HEK293 (cell line): Measurements from ENCODE around the gene MTMR10.

Source experiments
- CTCF ChIA-PET: fragments of 350-600 bp; formaldehyde crosslinking; extraction: SDS; loops from one replicate; lab custom pipeline; 2021; ENCODE audit warnings: antibody characterized with exemption; lab: Yijun Ruan, JAX
- POLR2A ChIA-PET: fragments of 300-600 bp; formaldehyde crosslinking; extraction: SDS; loops from one replicate; lab custom pipeline; 2020; ENCODE audit warnings: antibody characterized with exemption, inconsistent platforms; lab: Yijun Ruan, JAX
- H3K27ac ChIP-seq: fragments of 200-500 bp; sonication (Bioruptor generic); 2 replicates; pipeline ENCODE4 v1.5.1; 2014; ENCODE audit warnings: low read depth, low read length, control low read depth, inconsistent platforms; ENCODE audit errors: extremely low read depth
- H3K36me3 ChIP-seq, 2 experiments: fragments of 200-500 bp in 1 of 2; sonication (Bioruptor generic) in 1 of 2; 1 replicate in 1 of 2; 2 replicates in 1 of 2; pipeline ENCODE4 v1.5.1; 2014 to 2017; ENCODE audit warnings: inconsistent platforms in 2 of 2, low read length in 2 of 2; ENCODE audit not compliant: control insufficient read depth in 2 of 2, insufficient read depth in 1 of 2
- H3K4me1 ChIP-seq: fragments of 200-500 bp; sonication (Bioruptor generic); 2 replicates; pipeline ENCODE4 v1.5.1; 2014; ENCODE audit warnings: mild to moderate bottlenecking, low read length, inconsistent platforms; ENCODE audit not compliant: control insufficient read depth, insufficient read depth
- H3K4me3 ChIP-seq: 2 replicates; pipeline ENCODE4 v1.5.1; 2011; ENCODE audit warnings: low read depth, mild to moderate bottlenecking, control low read depth, low read length, moderate library complexity
- H3K9me3 ChIP-seq: fragments of 200-500 bp; sonication (Bioruptor generic); 2 replicates; pipeline ENCODE4 v1.5.1; 2014; ENCODE audit warnings: low read depth, low read length, inconsistent platforms; ENCODE audit not compliant: control insufficient read depth, insufficient read depth
- BCL11A ChIP-seq: fragments of 450-650 bp; formaldehyde crosslinking; IDR thresholded peaks from 2 replicates; pipeline ENCODE4 v1.5.1; 2016; ENCODE audit warnings: low read depth, missing biosample characterization, missing genetic modification characterization
- EGR2 ChIP-seq: fragments of 450-650 bp; formaldehyde crosslinking; IDR thresholded peaks from 2 replicates; pipeline ENCODE4 v1.5.1; 2016; ENCODE audit warnings: low read depth, missing biosample characterization, missing genetic modification characterization
- GLIS1 ChIP-seq: fragments of 450-650 bp; formaldehyde crosslinking; IDR thresholded peaks from 2 replicates; pipeline ENCODE4 v1.5.1; 2016; ENCODE audit warnings: missing biosample characterization, missing genetic modification characterization
- PRDM1 ChIP-seq: fragments of 450-650 bp; formaldehyde crosslinking; IDR thresholded peaks from 2 replicates; pipeline ENCODE4; 2016; ENCODE audit warnings: missing biosample characterization, missing genetic modification characterization
- REPIN1 ChIP-seq: fragments of 450-650 bp; formaldehyde crosslinking; IDR thresholded peaks from 2 replicates; pipeline ENCODE4 v1.5.1; 2017; ENCODE audit warnings: missing biosample characterization, missing genetic modification characterization, low read depth
- REST ChIP-seq: fragments of 450-650 bp; formaldehyde crosslinking; IDR thresholded peaks from 2 replicates; pipeline ENCODE4 v1.5.1; 2016; ENCODE audit warnings: missing biosample characterization, missing genetic modification characterization
- SP7 ChIP-seq: fragments of 450-650 bp; formaldehyde crosslinking; IDR thresholded peaks from 2 replicates; pipeline ENCODE4 v1.5.1; 2016; ENCODE audit warnings: missing biosample characterization, missing genetic modification characterization
- ZFP3 ChIP-seq: fragments of 450-650 bp; formaldehyde crosslinking; IDR thresholded peaks from 2 replicates; pipeline ENCODE4 v1.5.1; 2016; ENCODE audit warnings: low read depth, missing biosample characterization, missing genetic modification characterization
- ZFP69B ChIP-seq: fragments of 450-650 bp; formaldehyde crosslinking; IDR thresholded peaks from 2 replicates; pipeline ENCODE4 v1.5.1; 2016; ENCODE audit warnings: missing biosample characterization, missing genetic modification characterization
- ZNF16 ChIP-seq: fragments of 450-650 bp; formaldehyde crosslinking; IDR thresholded peaks from 2 replicates; pipeline ENCODE4 v1.5.1; 2016; ENCODE audit warnings: low read depth, missing biosample characterization, missing genetic modification characterization
- ZNF214 ChIP-seq: fragments of 450-650 bp; formaldehyde crosslinking; IDR thresholded peaks from 2 replicates; pipeline ENCODE4 v1.5.1; 2017; ENCODE audit warnings: missing biosample characterization, mild to moderate bottlenecking, missing genetic modification characterization, borderline replicate concordance
- ZNF248 ChIP-seq: fragments of 450-650 bp; formaldehyde crosslinking; IDR thresholded peaks from 2 replicates; pipeline ENCODE4 v1.5.1; 2017; ENCODE audit warnings: missing biosample characterization, missing genetic modification characterization
- ZNF324 ChIP-seq: fragments of 450-650 bp; formaldehyde crosslinking; IDR thresholded peaks from 2 replicates; pipeline ENCODE4 v1.5.1; 2016; ENCODE audit warnings: missing biosample characterization, missing genetic modification characterization
- ZNF354C ChIP-seq: fragments of 450-650 bp; formaldehyde crosslinking; IDR thresholded peaks from 2 replicates; pipeline ENCODE4 v1.5.1; 2016; ENCODE audit warnings: missing biosample characterization, missing genetic modification characterization, low read depth, borderline replicate concordance
- ZNF37A ChIP-seq: fragments of 450-650 bp; IDR thresholded peaks from 2 replicates; pipeline ENCODE4 v1.5.1; 2018; ENCODE audit warnings: missing biosample characterization, missing genetic modification characterization
- ZNF391 ChIP-seq: fragments of 450-650 bp; formaldehyde crosslinking; IDR thresholded peaks from 2 replicates; pipeline ENCODE4 v1.5.1; 2016; ENCODE audit warnings: low read depth, missing biosample characterization, missing genetic modification characterization, borderline replicate concordance
- ZNF48 ChIP-seq: fragments of 450-650 bp; formaldehyde crosslinking; IDR thresholded peaks from 2 replicates; pipeline ENCODE4 v1.5.1; 2016; ENCODE audit warnings: missing biosample characterization, missing genetic modification characterization
- ZNF513 ChIP-seq: fragments of 450-650 bp; IDR thresholded peaks from 2 replicates; pipeline ENCODE4 v1.5.1; 2018; ENCODE audit warnings: missing biosample characterization, missing genetic modification characterization
- ZNF530 ChIP-seq: fragments of 450-650 bp; formaldehyde crosslinking; IDR thresholded peaks from 2 replicates; pipeline ENCODE4 v1.5.1; 2016; ENCODE audit warnings: low read depth, missing biosample characterization, missing genetic modification characterization
- ZNF555 ChIP-seq: fragments of 450-650 bp; formaldehyde crosslinking; conservative IDR thresholded peaks from 2 replicates; pipeline ENCODE4 v1.5.1; 2017; ENCODE audit warnings: missing biosample characterization, mild to moderate bottlenecking, missing genetic modification characterization, inconsistent platforms
- ZNF626 ChIP-seq: fragments of 450-650 bp; sonication (Bioruptor Pico); formaldehyde crosslinking; IDR thresholded peaks from 2 replicates; pipeline ENCODE4 v1.5.1; 2018; ENCODE audit warnings: missing biosample characterization, missing genetic modification characterization, inconsistent platforms
- ZNF660 ChIP-seq: fragments of 450-650 bp; IDR thresholded peaks from 2 replicates; pipeline ENCODE4 v1.5.1; 2018; ENCODE audit warnings: missing biosample characterization, mild to moderate bottlenecking, missing genetic modification characterization
- ZNF692 ChIP-seq: fragments of 450-650 bp; formaldehyde crosslinking; IDR thresholded peaks from 2 replicates; pipeline ENCODE4 v1.5.1; 2016; ENCODE audit warnings: missing biosample characterization, missing genetic modification characterization
- ZNF701 ChIP-seq: fragments of 450-650 bp; formaldehyde crosslinking; IDR thresholded peaks from 2 replicates; pipeline ENCODE4 v1.5.1; 2016; ENCODE audit warnings: missing biosample characterization, missing genetic modification characterization
- ZNF76 ChIP-seq: fragments of 450-650 bp; formaldehyde crosslinking; IDR thresholded peaks from 2 replicates; pipeline ENCODE4; 2016; ENCODE audit warnings: low read depth, missing biosample characterization, missing genetic modification characterization, borderline replicate concordance
- ZNF843 ChIP-seq: fragments of 450-650 bp; formaldehyde crosslinking; IDR thresholded peaks from 2 replicates; pipeline ENCODE4 v1.5.1; 2016; ENCODE audit warnings: missing biosample characterization, missing genetic modification characterization

MTMR10 gene

GRCh38 chr15:30921781-30922479 is 69.5 kb downstream of the MTMR10 start:
- H3K4me1 ChIP-seq, result no peaks in the 10 kb centered on the region
- TF ChIP-seq ZNF324 (tag by site-specific recombination), result no peak
- no peak for TF ChIP-seq ZNF214
- H3K36me3 ChIP-seq, result peaks cover 8 to 94% of the 10 kb centered on the region in 2 experiments
- H3K27ac ChIP-seq, result no peak overlapping the region
- H3K4me3 ChIP-seq, result no peak overlapping the region
- H3K9me3 ChIP-seq, result no peaks in the 10 kb centered on the region
- CTCF ChIA-PET, result no interaction called here
- POLR2A ChIA-PET, result no interaction called here

DNA sequence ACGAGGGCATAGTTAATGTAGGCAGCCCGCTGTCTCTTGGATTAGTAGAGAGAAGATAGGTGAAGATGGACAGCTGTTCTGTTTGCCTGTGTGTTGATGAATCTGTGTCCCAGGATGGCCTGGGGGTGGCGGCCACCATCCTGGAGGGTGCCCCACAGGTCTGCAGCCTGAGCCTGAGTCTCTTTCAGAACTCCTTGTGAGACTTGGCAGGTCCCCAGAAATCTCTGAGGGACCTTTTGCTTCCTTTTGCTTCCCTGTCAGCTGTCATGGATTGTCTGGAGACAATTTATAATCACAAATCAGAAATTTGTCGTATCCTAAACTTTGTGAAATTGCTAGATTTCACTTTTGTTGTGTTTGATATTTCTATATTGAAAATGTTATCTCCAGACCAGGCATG is 70.3 kb downstream of the MTMR10 start:
- POLR2A ChIA-PET, result no interaction called here
- TF ChIP-seq SP7 (tag by site-specific recombination), result no peak
- TF ChIP-seq ZFP3 (tag by site-specific recombination), result no peak
- TF ChIP-seq ZNF555, result no peak
- TF ChIP-seq ZNF660 (tag by site-specific recombination), result no peak
- no peak for TF ChIP-seq ZNF692 (tag by site-specific recombination)
- CTCF ChIA-PET, result no interaction called here
- Histone ChIP-seq H3K27ac (no peak overlapping the region), H3K4me1 (no peaks in the 10 kb centered on the region), H3K4me3 (no peak overlapping the region), H3K36me3 (peaks cover 8 to 91% of the 10 kb centered on the region in 2 experiments), H3K9me3 (no peaks in the 10 kb centered on the region)

GRCh38 chr15:30919877-30920550 is 71.4 kb downstream of the MTMR10 start:
- H3K4me3 ChIP-seq, result no peak overlapping the region
- peaks cover 12 to 91% of the 10 kb centered on the region in 2 experiments for H3K36me3 ChIP-seq
- POLR2A ChIA-PET, result no interaction called here
- H3K9me3 ChIP-seq, result no peaks in the 10 kb centered on the region
- H3K27ac ChIP-seq, result no peak overlapping the region
- no peaks in the 10 kb centered on the region for H3K4me1 ChIP-seq
- CTCF ChIA-PET, result no interaction called here
- TF ChIP-seq ZNF530 (tag by site-specific recombination) (no peak), BCL11A (no peak), EGR2 (tag by site-specific recombination) (no peak), ZNF37A (tag by site-specific recombination) (no peak), ZNF16 (tag by site-specific recombination) (no peak), ZNF391 (tag by site-specific recombination) (no peak), ZNF76 (no peak), ZNF248 (tag by site-specific recombination) (no peak), ZNF48 (tag by site-specific recombination) (no peak), ZNF513 (tag by site-specific recombination) (no peak), ZNF354C (tag by site-specific recombination) (no peak), PRDM1 (tag by site-specific recombination) (no peak), GLIS1 (no peak), ZNF626 (tag by site-specific recombination) (no peak), ZNF701 (tag by site-specific recombination) (no peak), ZNF843 (no peak), ZFP69B (tag by site-specific recombination) (no peak), REST (tag by site-specific recombination) (no peak), REPIN1 (tag by site-specific recombination) (no peak)
